ENCODE results near the gene ZNF275.

Gene ZNF275

DNA sequence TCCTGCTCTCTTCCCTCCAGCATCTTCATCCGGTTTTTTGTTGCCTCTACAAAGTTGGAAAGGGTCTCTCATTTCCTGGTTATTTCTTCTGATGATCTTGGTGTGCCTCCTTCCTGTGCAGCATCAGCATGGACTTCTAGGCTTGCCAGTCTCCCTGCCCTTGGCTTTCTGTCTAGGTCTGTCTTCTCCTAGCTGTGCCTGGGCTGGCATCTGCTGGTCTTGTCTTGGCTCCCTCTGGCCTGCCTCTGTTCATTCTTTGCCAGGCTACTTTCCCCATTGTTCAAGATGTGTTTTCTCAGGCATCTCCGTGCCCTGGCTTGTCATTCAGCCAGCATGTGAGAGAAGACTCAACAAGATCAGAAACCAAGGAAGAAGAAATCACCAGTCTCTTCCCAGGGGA, 9.7 kb downstream of the ZNF275 start:
- no peak overlapping the region for H3K4me3 ChIP-seq
- no peaks in the 10 kb centered on the region for H3K4me1 ChIP-seq
- no peak overlapping the region for H3K27ac ChIP-seq
- H3K27me3 ChIP-seq: no peaks in the 10 kb centered on the region
- intact Hi-C loops (cut with DNase I; ENCODE audit: low total_unique reads): no loop called here
- TF ChIP-seq CTCF (IDR thresholded peaks at IDR 0.05): no peak
- DNase-seq: no peak
- peaks cover 0 to 10% (median 0%) of the 10 kb centered on the region in 3 donors for H3K9me3 ChIP-seq
- peaks cover 8 to 56% (median 36%) of the 10 kb centered on the region in 3 donors for H3K36me3 ChIP-seq

DNA sequence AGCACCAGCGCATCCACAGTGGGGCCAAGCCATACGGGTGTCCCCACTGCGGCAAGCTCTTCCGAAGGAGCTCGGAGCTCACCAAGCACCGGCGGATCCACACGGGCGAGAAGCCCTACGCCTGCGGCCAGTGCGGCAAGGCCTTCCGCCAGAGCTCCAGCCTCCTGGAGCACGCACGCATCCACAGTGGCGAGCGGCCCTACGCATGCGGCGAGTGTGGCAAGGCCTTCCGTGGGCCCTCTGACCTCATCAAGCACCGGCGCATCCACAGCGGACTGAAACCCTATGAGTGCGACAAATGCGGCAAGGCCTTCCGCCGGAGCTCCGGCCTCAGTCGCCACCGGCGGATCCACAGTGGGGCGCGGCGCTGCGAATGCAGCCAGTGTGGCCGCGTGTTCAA, 13.6 kb downstream of the ZNF275 start:
- H3K9me3 ChIP-seq: peaks cover 0 to 10% (median 0%) of the 10 kb centered on the region in 3 donors
- no peak for TF ChIP-seq CTCF (IDR thresholded peaks at IDR 0.05)
- H3K27me3 ChIP-seq: no peaks in the 10 kb centered on the region
- no peak for DNase-seq
- intact Hi-C loops (cut with DNase I; ENCODE audit: low total_unique reads): no loop called here
- no peaks in the 10 kb centered on the region for H3K4me1 ChIP-seq
- no peak overlapping the region for H3K27ac ChIP-seq
- peaks cover 8 to 63% (median 47%) of the 10 kb centered on the region in 3 donors for H3K36me3 ChIP-seq
- no peak overlapping the region for H3K4me3 ChIP-seq

DNA sequence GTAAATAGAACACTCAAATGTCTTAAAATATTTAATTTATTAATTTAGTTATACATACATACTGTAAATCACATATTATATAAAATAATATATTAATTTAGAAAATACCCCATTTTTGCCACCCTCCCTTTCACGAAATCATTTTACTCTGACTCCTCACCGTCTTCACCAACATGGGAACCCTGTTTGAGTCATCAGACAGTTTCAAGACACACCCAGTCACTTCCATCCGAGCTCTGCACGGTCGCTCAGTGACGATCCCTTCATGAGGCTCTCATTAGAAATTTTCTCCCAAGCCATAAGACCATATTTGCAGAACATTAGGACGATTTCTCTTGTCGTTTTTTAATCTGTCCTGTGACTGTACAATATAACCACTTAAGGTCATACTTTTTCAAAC, 14.5 kb downstream of the ZNF275 start:
- Histone ChIP-seq H3K36me3 (peaks cover 8 to 63% (median 47%) of the 10 kb centered on the region in 3 donors), H3K9me3 (peaks cover 0 to 10% (median 0%) of the 10 kb centered on the region in 3 donors), H3K4me1 (no peaks in the 10 kb centered on the region), H3K4me3 (no peak overlapping the region), H3K27ac (no peak overlapping the region), H3K27me3 (no peaks in the 10 kb centered on the region)
- intact Hi-C loops (cut with DNase I; ENCODE audit: low total_unique reads): no loop called here
- no peak for TF ChIP-seq CTCF (IDR thresholded peaks at IDR 0.05)
- DNase-seq: no peak

DNA sequence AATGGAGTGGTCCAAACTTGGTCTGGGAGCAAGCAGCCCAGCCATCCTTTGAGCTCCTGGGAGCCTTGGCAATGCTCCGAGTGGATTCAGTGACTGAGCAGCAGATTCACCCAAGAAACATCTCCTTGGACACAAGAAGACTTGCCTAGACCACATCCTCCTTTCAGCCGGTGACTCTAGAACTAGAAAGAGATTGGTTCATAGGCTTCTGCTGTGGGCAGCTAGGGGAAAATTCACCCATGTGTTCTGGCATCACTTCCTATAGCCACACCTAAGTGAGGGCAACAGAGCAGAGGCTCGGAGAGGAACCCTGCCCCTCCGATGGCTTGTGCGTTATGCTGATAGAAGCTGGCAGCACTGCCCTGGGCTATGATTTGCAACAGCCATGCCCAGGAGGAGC, 16.0 kb downstream of the ZNF275 start:
- H3K36me3 ChIP-seq: peaks cover 8 to 51% (median 43%) of the 10 kb centered on the region in 3 donors

GRCh38 chrX:153351981-153352380, 18.0 kb downstream of the ZNF275 start:
- H3K9me3 ChIP-seq: peaks cover 0 to 9% (median 0%) of the 10 kb centered on the region in 3 donors
- DNase-seq: no peak
- no peak overlapping the region for H3K4me3 ChIP-seq
- H3K4me1 ChIP-seq: no peaks in the 10 kb centered on the region
- intact Hi-C loops (cut with DNase I; ENCODE audit: low total_unique reads): no loop called here
- peaks cover 7 to 32% (median 29%) of the 10 kb centered on the region in 3 donors for H3K36me3 ChIP-seq
- TF ChIP-seq CTCF (IDR thresholded peaks at IDR 0.05): no peak
- no peak overlapping the region for H3K27ac ChIP-seq
- no peaks in the 10 kb centered on the region for H3K27me3 ChIP-seq

More for the DNA sequence above, 16.0 kb downstream of the ZNF275 start:
- H3K4me3 ChIP-seq: no peak overlapping the region
- no peaks in the 10 kb centered on the region for H3K27me3 ChIP-seq
- no peak for DNase-seq
- no peak overlapping the region for H3K27ac ChIP-seq
- no peaks in the 10 kb centered on the region for H3K4me1 ChIP-seq
- peaks cover 0 to 10% (median 0%) of the 10 kb centered on the region in 3 donors for H3K9me3 ChIP-seq
- intact Hi-C loops (cut with DNase I; ENCODE audit: low total_unique reads): no loop called here
- TF ChIP-seq CTCF (IDR thresholded peaks at IDR 0.05): no peak

DNA sequence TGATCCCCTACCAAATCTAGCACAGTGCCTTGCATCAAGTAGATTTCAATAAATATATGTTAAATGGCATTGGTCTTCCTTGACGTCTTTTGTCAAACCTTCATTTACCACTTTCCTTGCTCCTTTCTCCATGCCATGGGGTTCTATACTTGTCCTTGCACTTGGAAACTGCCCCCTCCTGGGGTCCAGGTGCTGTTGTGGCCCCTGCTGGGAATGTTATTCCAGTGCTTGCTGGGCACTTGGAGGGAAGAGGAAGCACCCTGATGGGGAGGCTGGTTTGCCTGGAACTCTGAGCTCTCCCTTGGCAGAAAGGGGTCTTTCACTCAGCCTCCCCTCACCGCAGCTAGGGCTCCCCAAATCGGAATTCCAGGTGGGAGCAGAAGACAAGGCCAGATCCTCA, 18.9 kb downstream of the ZNF275 start:
- Histone ChIP-seq H3K27ac (no peak overlapping the region), H3K9me3 (peaks cover 0 to under 1% (median 0%) of the 10 kb centered on the region in 3 donors), H3K4me1 (no peaks in the 10 kb centered on the region), H3K4me3 (no peak overlapping the region), H3K27me3 (no peaks in the 10 kb centered on the region), H3K36me3 (peaks cover 0 to 23% (median 20%) of the 10 kb centered on the region in 3 donors)
- intact Hi-C loops (cut with DNase I; ENCODE audit: low total_unique reads): no loop called here
- no peak for DNase-seq
- TF ChIP-seq CTCF (IDR thresholded peaks at IDR 0.05): no peak
